VCaP (cell line): Measurements from ENCODE around the gene PCSK6.
"Not testable (repeated sequence)": the region's sequence is repeated elsewhere in the genome, so short reads cannot be mapped to it uniquely, and the experiment has no call there.

Source experiments
- H3K27ac ChIP-seq: fragments of 450-650 bp; 2 replicates; pipeline ENCODE4 v1.5.1; 2017
- TF ChIP-seq, protein P1 (sequence below): fragments of 450-650 bp; conservative IDR thresholded peaks from 2 replicates; pipeline ENCODE4 v1.5.1; 2017; ENCODE audit warnings: mild to moderate bottlenecking, moderate library complexity

Gene PCSK6

GRCh38 chr15:101381671-101382212, 107.8 kb downstream of the PCSK6 start:
- TF ChIP-seq, protein P1, sequence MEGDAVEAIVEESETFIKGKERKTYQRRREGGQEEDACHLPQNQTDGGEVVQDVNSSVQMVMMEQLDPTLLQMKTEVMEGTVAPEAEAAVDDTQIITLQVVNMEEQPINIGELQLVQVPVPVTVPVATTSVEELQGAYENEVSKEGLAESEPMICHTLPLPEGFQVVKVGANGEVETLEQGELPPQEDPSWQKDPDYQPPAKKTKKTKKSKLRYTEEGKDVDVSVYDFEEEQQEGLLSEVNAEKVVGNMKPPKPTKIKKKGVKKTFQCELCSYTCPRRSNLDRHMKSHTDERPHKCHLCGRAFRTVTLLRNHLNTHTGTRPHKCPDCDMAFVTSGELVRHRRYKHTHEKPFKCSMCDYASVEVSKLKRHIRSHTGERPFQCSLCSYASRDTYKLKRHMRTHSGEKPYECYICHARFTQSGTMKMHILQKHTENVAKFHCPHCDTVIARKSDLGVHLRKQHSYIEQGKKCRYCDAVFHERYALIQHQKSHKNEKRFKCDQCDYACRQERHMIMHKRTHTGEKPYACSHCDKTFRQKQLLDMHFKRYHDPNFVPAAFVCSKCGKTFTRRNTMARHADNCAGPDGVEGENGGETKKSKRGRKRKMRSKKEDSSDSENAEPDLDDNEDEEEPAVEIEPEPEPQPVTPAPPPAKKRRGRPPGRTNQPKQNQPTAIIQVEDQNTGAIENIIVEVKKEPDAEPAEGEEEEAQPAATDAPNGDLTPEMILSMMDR, result no peak

GRCh38 chr15:101380146-101380545, 109.4 kb downstream of the PCSK6 start:
- no peak overlapping the region for H3K27ac ChIP-seq
- TF ChIP-seq, protein P1, result no peak

More at GRCh38 chr15:101381671-101382212, 107.8 kb downstream of the PCSK6 start:
- H3K27ac ChIP-seq, result peak overlapping the region; percentile 42

DNA sequence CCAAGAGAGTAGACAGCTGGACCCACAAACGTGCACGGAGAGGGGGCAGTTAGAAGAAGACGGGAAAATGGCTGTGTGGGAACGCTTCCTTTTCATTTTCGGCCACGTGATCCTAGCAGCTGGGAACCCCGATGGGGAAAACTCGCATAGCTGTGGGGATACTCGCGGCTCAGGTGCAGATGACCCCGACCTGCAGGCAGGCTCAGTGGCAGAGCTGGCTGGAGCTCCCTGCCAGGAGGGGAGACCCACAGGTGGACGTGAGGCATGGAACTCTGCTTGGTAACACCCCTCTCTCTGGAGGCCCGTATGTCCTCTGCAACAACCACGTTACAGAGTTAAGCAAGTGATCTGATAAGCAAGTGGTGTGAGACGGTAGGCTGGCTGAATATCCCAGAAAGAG, 109.9 kb downstream of the PCSK6 start:
- no peak overlapping the region for H3K27ac ChIP-seq
- TF ChIP-seq, protein P1, result no peak

DNA sequence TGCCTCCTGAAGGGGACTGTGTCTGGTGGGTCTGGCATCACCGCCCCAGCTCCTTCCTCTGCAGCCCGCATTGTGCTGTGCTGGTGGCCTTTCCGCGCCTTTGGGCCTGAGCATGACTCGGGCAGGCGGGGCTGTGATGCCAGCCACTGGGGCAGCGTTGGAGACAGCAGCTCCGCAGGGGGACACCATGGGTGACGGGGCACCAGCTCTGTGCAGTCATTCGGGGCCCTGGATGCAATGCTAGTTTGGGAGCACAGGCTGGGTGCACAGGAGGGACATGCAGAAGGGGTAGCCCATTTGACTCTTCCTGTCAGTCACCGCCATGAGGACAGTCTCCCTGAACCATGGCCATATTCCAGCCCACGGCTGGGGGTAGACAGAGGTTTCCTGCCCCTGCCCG, 110.6 kb downstream of the PCSK6 start:
- TF ChIP-seq, protein P1, result no peak
- no peak overlapping the region for H3K27ac ChIP-seq

- TF ChIP-seq, protein P1, result no peak
- no peak overlapping the region for H3K27ac ChIP-seq
Measured at GRCh38 chr15:101378171-101378755, 111.2 kb downstream of the PCSK6 start.

GRCh38 chr15:101376615-101377395, 112.7 kb downstream of the PCSK6 start:
- no peak overlapping the region for H3K27ac ChIP-seq
- TF ChIP-seq, protein P1, result no peak

DNA sequence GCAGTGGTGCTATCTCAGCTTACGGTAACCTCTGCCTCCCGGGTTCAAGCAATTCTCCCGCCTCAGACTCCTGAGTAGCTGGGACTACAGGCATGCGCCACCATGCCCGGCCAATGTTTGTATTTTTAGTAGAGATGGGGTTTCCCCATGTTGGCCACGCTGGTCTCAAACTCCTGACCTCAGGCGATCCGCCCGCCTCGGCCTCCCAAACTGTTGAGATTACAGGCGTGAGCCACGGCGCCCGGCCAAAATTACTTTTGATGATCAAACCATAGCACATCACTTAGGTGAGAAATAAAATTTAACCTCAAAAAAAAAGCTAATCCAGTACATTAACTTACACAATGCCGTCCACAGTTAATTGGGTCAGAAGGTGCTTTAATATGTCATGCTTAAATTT, 114.5 kb downstream of the PCSK6 start:
- not testable (repeated sequence) for H3K27ac ChIP-seq

DNA sequence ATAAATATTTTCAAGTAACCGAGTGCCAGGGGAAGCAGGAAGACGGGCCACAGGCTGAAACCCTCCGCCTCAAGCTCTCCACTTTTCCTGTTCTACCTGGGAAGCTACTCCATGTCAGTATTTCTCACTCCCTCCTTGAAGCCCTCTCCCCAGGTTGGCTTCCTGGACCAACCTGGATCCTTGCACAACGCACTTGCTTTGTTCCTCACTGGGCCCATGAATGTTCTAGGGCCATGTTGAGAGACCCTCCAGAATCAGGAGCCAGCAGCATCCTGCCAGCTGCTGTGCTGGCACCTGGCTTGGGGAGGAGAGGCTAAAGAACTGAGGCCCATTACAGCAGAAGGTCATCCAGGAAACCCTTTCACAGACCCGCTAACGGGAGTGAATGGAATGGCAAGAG, 115.2 kb downstream of the PCSK6 start:
- H3K27ac ChIP-seq, result no peak overlapping the region
- TF ChIP-seq, protein P1, result no peak
